Heart left ventricle (tissue), 13 donors: ENCODE measurements around the gene NPAS2.

Experiments used
- CTCF ChIP-seq, 12 donors: fragments of 200-600 bp; sonication (generic) in 4 of 12; IDR thresholded peaks; one replicate each; pipeline versions ENCODE4 v1.5.0 to v1.8.0; 2018 to 2022; ENCODE audit warnings: antibody characterized with exemption in 12 of 12, mild to moderate bottlenecking in 5 of 12
- POLR2A ChIP-seq, 2 donors: fragments of 450-650 bp; IDR thresholded peaks; one replicate each; pipeline ENCODE4 v1.6.1; 2017; ENCODE audit warnings: antibody characterized with exemption in 2 of 2, mild to moderate bottlenecking in 2 of 2, moderate library complexity in 2 of 2
- donor health status: ischemic (EF 13 %, LVEDD 7.1; RV severe dilation, severe dysfunction).
- donor health status: DM: no; HTN: yes; CAD: no.
- donor health status: DM: no; HTN: no; CAD: no.
- donor health status: ischemic (EF 25% LVEDD 6.9; RV normal size, moderate dysfunction).
- donor health status: ischemic (EF 25% LVEDD 5.7; RV mildly dilated, moderate dysfunction).
- donor health status: ischemic (EF 35%, LVEDD 5.7; RV mildly dilated, moderate dysfunction).
- donor health status: nonischemic (EF 11% LVEDD 7.7; RV severe dilation, severe dysfunction).
- donor health status: DM: yes; HTN: yes; CAD: no.
- donor health status: PGD.
- donor health status: ischemic (EF 29% LVEDD 5.4; RV normal size, mild dysfunction).
- donor health status: nonischemic (EF 23%, LVEDD 6.1; RV moderate dilation, normal function).

DNA sequence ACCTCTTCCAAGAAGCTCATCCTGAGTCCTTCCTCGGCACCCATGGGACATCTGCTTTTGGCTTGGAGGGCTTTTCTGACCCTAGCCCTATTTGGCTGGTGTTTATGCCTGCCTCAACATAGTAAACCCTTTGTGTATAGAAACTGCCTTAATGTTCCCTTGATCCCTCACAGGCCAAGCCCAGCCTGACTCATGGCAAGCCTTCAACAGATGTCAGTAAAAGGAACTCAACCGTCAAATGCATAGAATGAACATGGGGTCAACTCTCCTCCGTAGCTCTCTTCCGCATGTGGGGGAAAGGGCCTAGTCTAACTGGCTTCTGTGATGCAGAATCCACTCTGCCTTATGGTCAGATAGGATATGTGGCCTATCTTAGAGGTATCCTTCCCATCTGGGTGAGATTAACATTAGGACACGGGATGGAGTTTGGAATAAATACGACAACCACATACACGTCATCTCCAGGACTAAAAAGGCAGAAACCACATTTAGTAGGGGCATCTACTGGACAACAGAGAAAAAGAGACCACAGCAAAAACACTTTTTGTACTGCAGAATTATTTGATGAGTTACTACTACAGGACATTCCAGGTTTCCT lies 2.5 kb upstream of the NPAS2 start:
- TF ChIP-seq CTCF (IDR thresholded peaks at IDR 0.05) (no peak), POLR2A (IDR thresholded peaks at IDR 0.05) (no peak)
